ENCODE data around the gene NDUFS5. TPM values are rescaled to one million over a fixed set of nuclear protein-coding genes. Genes with fewer than 3 reads are reported as not detected.
A peak's percentile ranks its signal among the peaks of the same experiment; 100 is the strongest.

The NDUFS5 gene
- polyA plus RNA-seq, 1 of the 3 experiments (the other 2 are of a cell fraction), result 881 TPM

DNA sequence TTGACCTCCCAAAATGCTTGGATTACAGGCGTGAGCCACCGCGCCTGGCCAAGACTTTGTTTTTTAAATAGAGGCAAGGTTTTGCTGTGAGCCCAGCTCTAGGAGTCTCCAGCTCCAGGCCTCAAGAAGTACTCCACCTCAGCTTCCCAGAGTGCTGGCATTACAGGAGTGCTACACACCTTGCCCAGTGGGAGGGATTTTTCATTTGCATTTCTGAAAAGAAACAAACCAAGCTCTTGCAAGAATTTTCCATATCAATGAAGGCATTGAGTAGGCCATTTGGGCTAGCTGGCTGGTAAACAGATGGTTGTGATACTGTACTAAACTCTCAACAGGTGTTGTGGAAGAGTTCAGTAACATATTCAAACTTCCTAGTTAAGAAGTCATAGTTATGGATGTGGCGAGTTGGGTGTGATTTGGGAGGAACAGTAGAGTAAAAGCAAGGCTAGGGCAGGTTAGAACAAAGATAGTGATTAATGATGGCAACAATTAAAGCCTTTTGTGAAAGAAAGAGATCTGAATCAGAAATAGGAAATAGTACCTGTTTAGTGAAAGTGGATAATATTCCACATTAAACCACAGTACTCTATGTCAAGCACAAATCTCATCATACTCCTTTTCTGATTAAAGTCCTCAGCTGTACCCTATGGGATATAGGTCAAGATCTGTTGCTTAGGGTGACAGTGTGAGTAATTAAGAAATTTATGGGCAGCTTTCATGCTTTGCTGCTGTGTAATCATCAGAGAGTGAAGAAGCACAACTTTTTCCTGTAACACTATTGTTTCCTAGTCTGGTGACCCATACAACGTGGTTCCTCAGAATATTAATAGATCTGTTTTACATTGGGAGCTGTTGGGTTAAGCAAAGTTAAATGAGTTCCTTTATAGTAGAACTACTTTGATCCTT, 24.4 kb upstream of the NDUFS5 start:
- H3K9me3 ChIP-seq, result no peaks in the 10 kb centered on the region
- no peak overlapping the region for H3K9ac ChIP-seq
- H3K9me2 ChIP-seq, result no peaks in the 10 kb centered on the region
- peaks cover 17% of the 10 kb centered on the region for H3F3A ChIP-seq (replicated peaks; ENCODE audit: insufficient read depth)
- TF ChIP-seq EP300 (IDR thresholded peaks at IDR 0.05; ENCODE audit: borderline replicate concordance in 1 of 2, low read depth in 1 of 2, low read length in 1 of 2), result no peak
- TF ChIP-seq, protein P1, sequence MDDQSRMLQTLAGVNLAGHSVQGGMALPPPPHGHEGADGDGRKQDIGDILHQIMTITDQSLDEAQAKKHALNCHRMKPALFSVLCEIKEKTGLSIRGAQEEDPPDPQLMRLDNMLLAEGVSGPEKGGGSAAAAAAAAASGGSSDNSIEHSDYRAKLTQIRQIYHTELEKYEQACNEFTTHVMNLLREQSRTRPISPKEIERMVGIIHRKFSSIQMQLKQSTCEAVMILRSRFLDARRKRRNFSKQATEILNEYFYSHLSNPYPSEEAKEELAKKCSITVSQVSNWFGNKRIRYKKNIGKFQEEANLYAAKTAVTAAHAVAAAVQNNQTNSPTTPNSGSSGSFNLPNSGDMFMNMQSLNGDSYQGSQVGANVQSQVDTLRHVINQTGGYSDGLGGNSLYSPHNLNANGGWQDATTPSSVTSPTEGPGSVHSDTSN (IDR thresholded peaks at IDR 0.05), result no peak
- TF ChIP-seq MEF2A (IDR thresholded peaks at IDR 0.05; ENCODE audit: borderline replicate concordance, low read depth), result no peak
- TF ChIP-seq EZH2phosphoT487 (IDR thresholded peaks at IDR 0.05; ENCODE audit: borderline replicate concordance, low read depth), result no peak
- no peak for TF ChIP-seq FOXJ3 (CRISPR knock-in tag; IDR thresholded peaks at IDR 0.05)
- TF ChIP-seq RAD21 (IDR thresholded peaks at IDR 0.05; ENCODE audit: low read length), result no peak
- TF ChIP-seq, protein P2, sequence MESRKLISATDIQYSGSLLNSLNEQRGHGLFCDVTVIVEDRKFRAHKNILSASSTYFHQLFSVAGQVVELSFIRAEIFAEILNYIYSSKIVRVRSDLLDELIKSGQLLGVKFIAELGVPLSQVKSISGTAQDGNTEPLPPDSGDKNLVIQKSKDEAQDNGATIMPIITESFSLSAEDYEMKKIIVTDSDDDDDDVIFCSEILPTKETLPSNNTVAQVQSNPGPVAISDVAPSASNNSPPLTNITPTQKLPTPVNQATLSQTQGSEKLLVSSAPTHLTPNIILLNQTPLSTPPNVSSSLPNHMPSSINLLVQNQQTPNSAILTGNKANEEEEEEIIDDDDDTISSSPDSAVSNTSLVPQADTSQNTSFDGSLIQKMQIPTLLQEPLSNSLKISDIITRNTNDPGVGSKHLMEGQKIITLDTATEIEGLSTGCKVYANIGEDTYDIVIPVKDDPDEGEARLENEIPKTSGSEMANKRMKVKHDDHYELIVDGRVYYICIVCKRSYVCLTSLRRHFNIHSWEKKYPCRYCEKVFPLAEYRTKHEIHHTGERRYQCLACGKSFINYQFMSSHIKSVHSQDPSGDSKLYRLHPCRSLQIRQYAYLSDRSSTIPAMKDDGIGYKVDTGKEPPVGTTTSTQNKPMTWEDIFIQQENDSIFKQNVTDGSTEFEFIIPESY (IDR thresholded peaks at IDR 0.05; ENCODE audit: borderline replicate concordance, low read depth), result no peak
- TF ChIP-seq POLR2AphosphoS5 (IDR thresholded peaks at IDR 0.05; ENCODE audit: low read depth, low read length), result no peak
- no peak for TF ChIP-seq CHD2 (IDR thresholded peaks at IDR 0.05; ENCODE audit: low read length, partially characterized antibody)
- no peak for TF ChIP-seq RXRA (IDR thresholded peaks at IDR 0.05; ENCODE audit: borderline replicate concordance, low read depth)
- H3K27ac ChIP-seq (ENCODE audit: low read depth in 2 of 2, low read length in 1 of 2), result no peak overlapping the region
- peaks cover 85 to 92% of the 10 kb centered on the region in 2 experiments for H3K36me3 ChIP-seq (replicated peaks in 1 of 2; ENCODE audit: control insufficient read depth in 1 of 2, insufficient read depth in 2 of 2, low read length in 1 of 2)
- no peaks in the 10 kb centered on the region for H3K27me3 ChIP-seq (ENCODE audit: insufficient read depth)
- WGBS (ENCODE audit: low lambda C conversion rate), result 100% methylated on average over 5 of the region's 5 CpGs
- DNase-seq, result no peak
- peaks cover 74% of the 10 kb centered on the region for H3K79me2 ChIP-seq (ENCODE audit: insufficient read depth)
- peaks cover 69% of the 10 kb centered on the region for H4K20me1 ChIP-seq (ENCODE audit: insufficient read depth)
- H3K4me3 ChIP-seq (ENCODE audit: low read depth in 2 of 2, low read length in 1 of 2), result no peak overlapping the region
- no peak overlapping the region for H3K4me2 ChIP-seq
- ChIA-PET POLR2A (no interaction called here), CTCF (interaction anchor here (0.6 kb wide), 1 partner anchor 38 kb away, joined by 3 read pairs; no protein-coding TSS in a partner anchor)
- no peak overlapping the region for H2AFZ ChIP-seq (ENCODE audit: low read depth)
- H3K4me1 ChIP-seq (ENCODE audit: control insufficient read depth in 1 of 2, insufficient read depth in 2 of 2, low read depth in 1 of 2, low read length in 1 of 2), result no peaks in the 10 kb centered on the region

DNA sequence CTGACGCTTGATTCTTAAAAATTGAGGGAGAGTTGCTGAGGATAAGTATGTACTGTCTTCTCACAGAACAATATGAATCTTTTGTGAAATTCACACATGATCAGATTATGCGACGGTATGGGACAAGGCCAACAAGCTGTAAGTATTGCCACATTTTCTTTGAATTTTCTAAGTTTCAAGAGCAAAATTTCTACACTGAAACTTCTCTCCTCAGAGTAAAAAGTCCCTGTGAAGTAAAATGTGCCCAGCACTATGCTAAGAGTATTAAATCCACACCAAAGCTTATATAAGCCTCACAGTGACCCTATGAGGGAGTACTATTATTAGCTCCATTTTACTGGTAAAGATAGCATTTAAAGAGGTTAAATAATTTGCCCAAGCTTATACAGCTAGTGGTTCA, 22.9 kb upstream of the NDUFS5 start:
- Histone ChIP-seq H3K36me3 (replicated peaks in 1 of 2; ENCODE audit: control insufficient read depth in 1 of 2, insufficient read depth in 2 of 2, low read length in 1 of 2) (peaks cover 80 to 91% of the 10 kb centered on the region in 2 experiments), H3K79me2 (ENCODE audit: insufficient read depth) (peaks cover 59% of the 10 kb centered on the region), H3K9me3 (no peaks in the 10 kb centered on the region), H3K9ac (no peak overlapping the region), H2AFZ (ENCODE audit: low read depth) (no peak overlapping the region), H3K4me1 (ENCODE audit: control insufficient read depth in 1 of 2, insufficient read depth in 2 of 2, low read depth in 1 of 2, low read length in 1 of 2) (no peaks in the 10 kb centered on the region), H3K27ac (ENCODE audit: low read depth in 2 of 2, low read length in 1 of 2) (peak overlapping the region in 1 of 2 experiments; percentile 36; a peak in 2 of 4 replicates), H3K4me3 (ENCODE audit: low read depth in 2 of 2, low read length in 1 of 2) (no peak overlapping the region), H3K27me3 (ENCODE audit: insufficient read depth) (no peaks in the 10 kb centered on the region), H3K4me2 (no peak overlapping the region), H3K9me2 (no peaks in the 10 kb centered on the region), H4K20me1 (ENCODE audit: insufficient read depth) (peaks cover 54% of the 10 kb centered on the region), H3F3A (replicated peaks; ENCODE audit: insufficient read depth) (peaks cover 22% of the 10 kb centered on the region)
- WGBS (ENCODE audit: low lambda C conversion rate), result 97% methylated on average over 3 of the region's 3 CpGs
- POLR2A ChIA-PET, result no interaction called here
- no peak for DNase-seq
- CTCF ChIA-PET, result no interaction called here
- TF ChIP-seq POLR2AphosphoS5 (IDR thresholded peaks at IDR 0.05; ENCODE audit: low read depth, low read length) (no peak), GATA2 (CRISPR knock-in tag; IDR thresholded peaks at IDR 0.05) (no peak), TAF1 (IDR thresholded peaks at IDR 0.05; ENCODE audit: borderline replicate concordance, low read depth, low read length) (no peak), NRF1 (IDR thresholded peaks at IDR 0.05; ENCODE audit: low read depth, low read length) (no peak), ELF1 (IDR thresholded peaks at IDR 0.05) (no peak), EZH2phosphoT487 (IDR thresholded peaks at IDR 0.05; ENCODE audit: borderline replicate concordance, low read depth) (no peak), YY1 (IDR thresholded peaks at IDR 0.05; ENCODE audit: low read depth) (no peak), NFIC (IDR thresholded peaks at IDR 0.05; ENCODE audit: borderline replicate concordance) (no peak), TCF12 (IDR thresholded peaks at IDR 0.05) (no peak), GABPA (IDR thresholded peaks at IDR 0.05; ENCODE audit: low read depth) (no peak)
- TF ChIP-seq, protein P3, sequence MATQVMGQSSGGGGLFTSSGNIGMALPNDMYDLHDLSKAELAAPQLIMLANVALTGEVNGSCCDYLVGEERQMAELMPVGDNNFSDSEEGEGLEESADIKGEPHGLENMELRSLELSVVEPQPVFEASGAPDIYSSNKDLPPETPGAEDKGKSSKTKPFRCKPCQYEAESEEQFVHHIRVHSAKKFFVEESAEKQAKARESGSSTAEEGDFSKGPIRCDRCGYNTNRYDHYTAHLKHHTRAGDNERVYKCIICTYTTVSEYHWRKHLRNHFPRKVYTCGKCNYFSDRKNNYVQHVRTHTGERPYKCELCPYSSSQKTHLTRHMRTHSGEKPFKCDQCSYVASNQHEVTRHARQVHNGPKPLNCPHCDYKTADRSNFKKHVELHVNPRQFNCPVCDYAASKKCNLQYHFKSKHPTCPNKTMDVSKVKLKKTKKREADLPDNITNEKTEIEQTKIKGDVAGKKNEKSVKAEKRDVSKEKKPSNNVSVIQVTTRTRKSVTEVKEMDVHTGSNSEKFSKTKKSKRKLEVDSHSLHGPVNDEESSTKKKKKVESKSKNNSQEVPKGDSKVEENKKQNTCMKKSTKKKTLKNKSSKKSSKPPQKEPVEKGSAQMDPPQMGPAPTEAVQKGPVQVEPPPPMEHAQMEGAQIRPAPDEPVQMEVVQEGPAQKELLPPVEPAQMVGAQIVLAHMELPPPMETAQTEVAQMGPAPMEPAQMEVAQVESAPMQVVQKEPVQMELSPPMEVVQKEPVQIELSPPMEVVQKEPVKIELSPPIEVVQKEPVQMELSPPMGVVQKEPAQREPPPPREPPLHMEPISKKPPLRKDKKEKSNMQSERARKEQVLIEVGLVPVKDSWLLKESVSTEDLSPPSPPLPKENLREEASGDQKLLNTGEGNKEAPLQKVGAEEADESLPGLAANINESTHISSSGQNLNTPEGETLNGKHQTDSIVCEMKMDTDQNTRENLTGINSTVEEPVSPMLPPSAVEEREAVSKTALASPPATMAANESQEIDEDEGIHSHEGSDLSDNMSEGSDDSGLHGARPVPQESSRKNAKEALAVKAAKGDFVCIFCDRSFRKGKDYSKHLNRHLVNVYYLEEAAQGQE (IDR thresholded peaks at IDR 0.05; ENCODE audit: low read depth, low read length), result no peak
- TF ChIP-seq, protein P1 (IDR thresholded peaks at IDR 0.05), result no peak

Measured in SK-N-SH (cell line).